NCI-H524 treated with DMSO at 0.1 percent for 48 hours (cell line): ENCODE data around the gene ZSCAN12.
"Not testable (repeated sequence)": the region's sequence is repeated elsewhere in the genome, so short reads cannot be mapped to it uniquely, and the experiment has no call there.

Source experiments
- DNase-seq: peaks from one replicate; lab custom pipeline; 2025; lab: John Stamatoyannopoulos, UW

Gene ZSCAN12

GRCh38 chr6:28393912-28394662 lies 5.5 kb downstream of the ZSCAN12 start:
- no peak for DNase-seq

GRCh38 chr6:28390688-28391087 lies 8.9 kb downstream of the ZSCAN12 start:
- no peak for DNase-seq

DNA sequence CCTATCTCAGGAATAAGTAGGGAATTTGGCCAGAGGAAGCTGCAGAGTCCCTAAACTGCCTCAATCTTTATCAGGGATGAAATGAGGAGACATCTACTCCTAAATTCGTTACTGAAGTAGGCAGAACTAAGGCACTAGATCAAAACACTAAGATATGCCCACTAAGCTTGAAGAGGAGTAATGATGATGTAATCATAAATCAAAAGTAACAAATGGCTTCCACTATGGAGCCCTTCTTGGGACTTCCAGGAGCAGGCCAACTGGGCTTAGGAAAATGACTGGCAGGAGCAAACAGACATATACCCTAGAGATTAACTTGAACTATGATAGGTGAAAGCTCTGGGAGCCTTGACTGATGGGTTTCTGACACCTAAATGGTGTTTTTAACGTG lies 15.4 kb downstream of the ZSCAN12 start:
- no peak for DNase-seq

GRCh38 chr6:28383235-28384142 lies 16.1 kb downstream of the ZSCAN12 start:
- no peak for DNase-seq

DNA sequence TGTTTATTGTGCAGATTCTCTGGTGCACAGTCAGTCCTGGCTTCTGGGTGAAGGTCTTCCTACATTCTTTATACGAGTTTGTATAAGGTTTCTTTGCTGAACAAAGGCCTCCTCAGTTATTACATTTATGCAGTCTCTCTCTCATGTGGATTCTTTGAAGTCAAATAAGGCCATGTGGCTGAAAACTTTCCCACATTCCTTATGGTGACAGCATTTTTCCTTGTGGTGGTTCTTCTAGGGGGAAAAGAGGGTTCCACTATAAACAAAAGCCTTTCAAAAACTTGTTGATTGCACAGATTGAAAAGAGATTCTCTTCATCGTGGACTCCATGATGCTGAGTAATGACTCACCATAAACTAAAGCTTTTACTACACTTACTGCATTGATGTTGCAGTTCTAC lies 19.2 kb downstream of the ZSCAN12 start:
- DNase-seq, result no peak

- DNase-seq, result no peak
Observed at GRCh38 chr6:28378644-28379043, 20.9 kb downstream of the ZSCAN12 start.

DNA sequence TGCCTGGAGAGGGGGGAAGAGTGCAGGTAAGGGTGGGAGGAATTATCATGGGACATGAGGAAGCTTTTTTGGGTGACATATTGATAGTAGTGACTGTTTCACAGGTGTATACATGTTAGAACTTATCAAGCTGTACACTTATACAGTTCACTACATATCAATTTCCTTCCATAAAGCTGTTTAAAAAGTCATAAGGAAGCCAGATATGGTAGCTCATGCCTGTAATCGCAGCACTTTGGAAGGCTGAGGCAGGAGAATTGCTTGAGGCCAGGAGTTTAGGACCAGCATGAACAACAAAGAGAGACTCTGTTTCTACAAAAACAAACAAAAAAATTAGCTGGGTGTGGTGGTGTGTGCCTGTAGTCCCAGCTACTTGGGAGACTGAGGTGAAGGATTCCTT lies 21.7 kb downstream of the ZSCAN12 start:
- no peak for DNase-seq

DNA sequence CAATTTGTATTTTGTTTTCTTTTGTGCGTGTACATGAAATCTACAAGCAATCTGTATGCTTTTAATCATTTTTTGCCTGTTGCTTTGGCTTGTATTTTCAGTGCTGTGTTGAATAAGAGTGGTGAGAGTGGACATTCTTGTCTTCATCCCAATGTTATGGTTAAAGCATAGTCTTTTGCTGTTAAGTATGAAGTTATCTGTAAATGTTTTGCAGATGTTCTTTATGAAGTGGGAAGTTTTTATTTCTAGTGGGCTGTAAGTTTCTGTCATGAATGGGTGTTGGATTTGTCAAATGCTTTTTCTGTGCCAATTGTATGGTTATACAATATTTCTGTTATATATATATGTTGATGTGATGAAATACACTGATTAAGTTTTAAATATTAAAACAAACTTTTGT lies 25.6 kb downstream of the ZSCAN12 start:
- no peak for DNase-seq

DNA sequence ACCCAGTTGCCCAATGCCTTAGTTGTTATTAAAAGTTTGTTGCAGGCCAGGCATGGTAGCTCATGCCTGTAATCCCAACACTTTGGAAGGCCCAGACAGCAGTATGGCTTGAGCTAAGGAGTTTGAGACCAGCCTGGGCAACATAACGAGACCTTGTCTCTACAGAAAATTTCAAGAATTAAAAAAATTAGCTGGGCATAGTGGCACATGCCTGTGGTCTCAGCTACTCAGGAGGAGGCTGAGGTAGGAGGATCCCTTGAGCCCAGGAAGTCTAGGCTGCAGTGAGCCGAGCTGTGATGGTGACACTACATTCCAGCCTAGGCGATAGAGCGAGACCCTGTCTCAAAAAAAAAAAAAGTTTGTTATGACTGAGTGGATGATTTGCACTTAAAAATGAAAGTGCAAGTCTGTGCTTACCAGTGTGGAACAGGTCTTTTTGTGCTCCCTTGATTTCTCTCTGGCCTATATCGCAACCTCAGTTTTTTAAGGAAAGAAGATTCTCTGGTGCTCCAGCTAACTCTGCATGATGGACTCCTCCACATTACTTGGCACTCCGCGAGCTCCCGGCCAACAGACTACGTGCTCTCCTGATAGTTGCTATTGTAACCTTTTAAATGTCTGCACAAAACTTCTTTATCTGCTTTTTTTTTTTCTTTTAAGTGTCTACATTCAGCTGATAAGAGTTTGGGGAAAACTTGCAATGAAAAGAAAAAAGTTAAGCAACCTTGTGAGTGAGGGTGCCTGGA lies 27.7 kb downstream of the ZSCAN12 start:
- no peak for DNase-seq

DNA sequence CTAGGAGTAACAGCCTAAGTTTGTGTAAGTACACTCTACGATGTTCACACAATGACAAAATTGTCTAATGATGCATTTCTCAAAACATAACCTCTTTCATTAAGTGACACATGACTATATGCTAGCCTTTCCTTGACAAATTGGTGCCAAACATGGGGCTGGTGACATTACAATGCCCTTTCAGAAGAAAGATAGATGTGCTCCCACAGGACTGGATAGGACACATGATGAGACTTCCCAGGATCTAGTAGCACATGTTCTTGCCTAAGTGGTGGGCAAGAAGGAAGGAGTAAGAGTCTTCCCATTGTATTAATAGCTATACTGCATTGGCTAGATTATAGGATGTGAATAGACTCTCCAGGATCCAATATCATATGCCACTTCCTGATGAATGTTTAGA lies 28.3 kb downstream of the ZSCAN12 start:
- no peak for DNase-seq

DNA sequence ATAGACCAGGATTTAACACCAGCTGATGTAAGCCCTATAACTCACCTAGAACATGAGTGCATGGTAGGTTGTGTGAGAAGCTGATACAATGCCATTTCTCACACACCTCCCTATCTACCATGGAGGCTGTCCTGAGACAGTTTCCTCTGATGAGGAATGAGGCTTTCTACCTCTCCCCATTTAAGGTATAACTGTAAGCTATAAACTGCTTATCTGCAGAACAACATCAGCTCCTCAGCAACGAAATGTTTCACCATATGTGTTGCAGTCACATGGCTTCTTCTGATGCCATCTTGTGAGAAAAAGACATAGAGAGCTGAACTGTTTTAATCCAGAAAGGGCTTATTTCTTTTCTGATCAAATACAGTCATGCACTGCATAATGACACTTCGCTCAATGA lies 29.1 kb downstream of the ZSCAN12 start:
- DNase-seq, result no peak

DNA sequence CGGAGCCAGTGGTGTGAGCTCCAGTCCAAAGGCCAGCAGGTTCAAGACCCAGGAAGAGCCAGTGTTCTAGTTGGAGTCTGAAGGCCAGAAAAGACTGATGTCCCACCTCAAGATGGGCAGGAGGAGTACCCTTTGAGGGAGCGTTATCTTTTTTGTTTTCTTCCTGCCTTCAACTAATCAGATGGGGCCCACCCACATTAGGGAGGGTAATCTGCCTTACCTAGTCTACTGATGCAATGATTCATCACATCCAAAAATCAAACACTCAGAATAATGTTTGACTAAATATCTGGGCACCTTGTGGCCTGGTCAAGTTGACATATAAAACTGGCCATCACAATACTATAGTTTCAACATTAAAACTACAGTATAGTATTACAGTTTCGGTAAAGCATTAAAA lies 30.1 kb downstream of the ZSCAN12 start:
- DNase-seq, result no peak

- no peak for DNase-seq
Observed at GRCh38 chr6:28368522-28368921, 31.0 kb downstream of the ZSCAN12 start.

GRCh38 chr6:28365590-28365989 lies 34.0 kb downstream of the ZSCAN12 start:
- not testable (repeated sequence) for DNase-seq

DNA sequence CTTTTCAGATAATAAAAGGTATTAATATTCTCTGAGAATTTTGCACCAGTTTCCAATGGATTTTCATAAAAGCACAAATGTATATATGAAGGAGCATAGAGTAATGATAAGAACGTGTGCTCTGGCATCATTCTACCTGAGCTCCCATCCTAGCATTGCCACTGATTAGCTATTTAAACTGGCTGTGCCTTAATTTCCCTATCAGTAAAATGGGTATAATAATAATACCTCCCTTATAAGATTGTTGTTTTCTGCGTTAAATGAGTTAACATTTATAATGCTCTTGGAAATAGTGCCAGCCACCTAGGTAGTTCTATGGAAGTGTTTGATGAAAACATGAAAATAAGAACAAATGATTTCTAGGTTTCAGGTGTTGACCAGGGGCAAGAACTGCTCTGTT lies 38.6 kb downstream of the ZSCAN12 start:
- DNase-seq, result no peak

DNA sequence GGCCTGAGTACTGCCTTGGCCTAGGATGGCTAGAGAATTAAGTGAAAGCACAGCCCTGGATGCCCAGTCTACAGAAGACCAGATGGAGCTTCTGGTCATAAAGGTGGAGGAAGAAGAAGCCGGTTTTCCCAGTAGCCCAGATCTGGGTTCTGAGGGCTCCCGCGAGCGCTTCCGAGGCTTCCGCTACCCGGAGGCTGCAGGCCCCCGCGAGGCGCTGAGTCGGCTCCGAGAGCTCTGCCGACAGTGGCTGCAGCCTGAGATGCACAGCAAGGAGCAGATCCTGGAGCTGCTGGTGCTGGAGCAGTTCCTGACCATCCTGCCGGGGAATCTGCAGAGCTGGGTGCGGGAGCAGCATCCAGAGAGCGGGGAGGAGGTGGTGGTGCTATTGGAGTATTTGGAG lies 40.0 kb downstream of the ZSCAN12 start:
- not testable (repeated sequence) for DNase-seq

DNA sequence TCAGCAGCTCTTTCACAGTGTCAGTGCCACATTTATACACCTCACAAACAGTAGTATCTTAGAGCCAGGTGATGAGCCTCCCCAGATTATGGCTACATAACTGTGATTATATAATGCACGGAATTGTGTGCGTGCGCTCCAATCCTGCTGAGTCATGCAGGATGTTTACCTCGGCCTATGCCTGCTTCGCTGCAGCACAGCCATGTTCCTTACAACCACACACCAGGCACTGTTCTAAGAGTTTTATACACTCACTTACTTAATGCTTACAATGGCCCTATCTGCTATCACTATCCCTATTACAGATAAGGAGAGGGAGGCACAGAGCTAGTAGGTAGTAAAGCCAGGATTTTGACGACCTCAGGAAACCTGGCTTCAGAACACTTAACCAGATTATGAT lies 42.5 kb downstream of the ZSCAN12 start:
- no peak for DNase-seq

GRCh38 chr6:28356666-28357020 lies 42.9 kb downstream of the ZSCAN12 start:
- DNase-seq, result no peak

DNA sequence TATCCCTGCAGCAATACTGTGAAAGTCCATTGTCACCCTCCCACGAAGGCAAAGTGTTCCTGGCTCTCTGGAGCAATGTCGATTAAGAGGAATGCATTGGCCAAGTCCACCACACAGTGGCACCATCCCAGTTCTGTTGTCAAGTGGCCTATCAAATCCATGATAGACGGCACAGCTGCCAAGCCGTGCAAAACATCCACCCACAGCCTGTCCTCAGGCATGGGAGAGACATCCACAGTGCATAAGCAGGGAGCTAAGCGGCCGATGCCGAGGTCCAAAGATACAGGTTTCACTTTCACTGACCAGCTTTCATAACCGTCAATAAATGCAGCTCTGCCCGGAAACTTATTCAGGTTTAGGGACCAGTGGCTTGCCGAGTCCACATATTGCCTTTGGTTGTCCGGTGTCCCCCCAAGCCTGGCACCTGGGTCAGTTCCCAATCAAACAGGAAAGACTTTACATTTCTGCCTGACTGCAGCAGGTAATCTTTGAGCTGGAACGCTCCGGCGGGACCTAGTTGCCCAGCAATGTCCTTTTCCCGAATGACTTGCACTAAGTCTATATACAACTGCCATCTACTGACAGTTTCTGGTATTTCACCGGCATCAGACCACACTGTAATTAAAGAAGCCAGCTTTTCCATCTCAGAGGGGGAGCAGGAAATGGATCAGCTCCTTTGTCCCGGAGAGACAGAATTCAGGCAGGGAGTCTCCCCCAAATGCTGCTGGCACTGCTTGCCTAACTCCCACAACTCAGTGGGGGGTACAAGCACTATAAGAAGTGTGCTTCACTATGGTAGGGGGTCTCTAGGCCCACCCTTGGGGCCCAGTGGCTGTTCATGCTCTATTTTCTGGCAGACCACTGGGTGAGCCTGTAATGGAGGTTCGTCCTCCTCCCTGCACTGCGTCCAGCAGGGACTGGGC lies 43.5 kb downstream of the ZSCAN12 start:
- DNase-seq, result peak; percentile 42

DNA sequence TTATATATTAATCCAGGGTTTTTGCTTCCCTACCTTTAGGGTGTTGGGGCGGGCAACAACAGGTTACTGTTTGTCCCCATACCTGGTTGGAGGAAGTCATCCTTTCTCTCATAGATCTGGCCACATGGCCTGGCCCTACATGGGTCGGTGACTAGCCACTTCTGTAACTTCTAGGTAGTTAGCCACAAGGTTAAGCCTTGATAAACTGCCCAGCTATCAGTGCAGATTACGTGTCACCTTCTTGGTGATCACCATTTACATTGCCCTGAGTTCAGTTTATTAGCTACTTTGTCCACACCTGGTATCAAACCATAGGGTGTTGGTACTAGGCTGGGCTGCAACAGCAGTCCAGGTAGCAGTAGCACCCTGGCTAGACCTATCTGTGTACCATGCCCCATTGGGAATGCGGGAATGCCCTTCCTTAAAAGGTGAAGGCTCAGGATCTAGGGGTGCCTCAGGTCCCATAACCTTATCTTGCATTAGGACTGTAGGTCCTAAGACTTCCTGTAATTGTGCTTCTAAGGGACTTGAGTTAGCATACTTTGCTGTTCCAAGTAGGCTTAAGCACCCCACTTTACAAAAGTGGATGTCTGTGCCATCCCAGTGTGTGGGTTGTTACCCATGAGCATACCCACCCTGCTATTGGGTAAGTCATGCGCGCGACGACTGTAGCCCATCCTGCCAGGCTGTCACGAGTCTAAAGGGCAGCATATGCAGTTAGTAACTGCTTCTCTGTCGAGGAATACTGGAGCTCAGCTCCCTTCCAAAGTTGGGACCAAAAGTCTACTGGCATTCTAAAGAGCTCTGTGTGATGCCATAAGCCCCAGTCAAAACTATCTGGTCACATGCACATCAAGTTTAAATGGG lies 44.6 kb downstream of the ZSCAN12 start:
- DNase-seq, result no peak
